GM12892 (cell line): ENCODE data around the gene ARHGAP1.

ENCODE experiments used
- POLR2A ChIP-seq: IDR thresholded peaks from 2 replicates; pipeline ENCODE4 v1.6.1; 2011; ENCODE audit warnings: low read depth, low read length, control low read depth
- POLR2AphosphoS5 ChIP-seq: IDR thresholded peaks from 2 replicates; pipeline ENCODE4 v1.6.1; 2011; ENCODE audit warnings: low read depth, low read length, control low read depth

DNA sequence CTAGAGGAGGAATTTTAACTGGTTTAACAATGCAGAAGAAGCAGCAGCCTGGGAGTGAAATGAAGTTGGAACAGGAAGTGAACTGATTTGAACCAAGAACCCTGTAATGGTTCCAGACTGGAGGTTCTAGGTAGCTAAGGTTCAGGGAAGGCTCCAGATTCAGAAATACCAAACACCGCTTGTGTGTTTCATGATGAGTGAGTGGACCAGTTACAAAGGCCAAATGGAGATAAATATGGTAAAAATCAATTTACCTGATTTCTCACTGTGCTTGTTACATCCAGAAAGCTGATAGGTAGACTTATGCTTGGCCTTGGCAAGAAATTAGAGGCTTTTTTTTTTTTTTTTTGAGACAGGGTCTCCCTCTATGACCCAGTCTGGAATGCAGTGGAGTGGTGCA, 70.2 kb downstream of the ARHGAP1 start:
- no peak for TF ChIP-seq POLR2A
- TF ChIP-seq POLR2AphosphoS5: no peak
